Uterus (tissue), 2 donors: ENCODE data around the gene CNTD1.

Source experiments
- CTCF ChIP-seq, 4 experiments: fragments of 200-600 bp in 2 of 4; fragments of 450-650 bp in 2 of 4; sonication (generic) in 2 of 4; IDR thresholded peaks; one replicate each; pipeline ENCODE4 v1.5.1; 2016 to 2019; ENCODE audit warnings: antibody characterized with exemption in 4 of 4, mild to moderate bottlenecking in 2 of 4, moderate library complexity in 1 of 4
- POLR2A ChIP-seq, 2 donors: fragments of 450-650 bp; IDR thresholded peaks; one replicate each; pipeline ENCODE4 v1.6.1; 2016; ENCODE audit warnings: antibody characterized with exemption in 2 of 2, mild to moderate bottlenecking in 1 of 2, moderate library complexity in 1 of 2

- TF ChIP-seq CTCF (IDR thresholded peaks at IDR 0.05) (no peak), POLR2A (IDR thresholded peaks at IDR 0.05) (no peak)
Measured at GRCh38 chr17:42846594-42847280, 48.1 kb downstream of the CNTD1 start.
